ENCODE data around the gene EML2. TPM values are rescaled to one million over a fixed set of nuclear protein-coding genes. Genes with fewer than 3 reads are reported as not detected.

Gene EML2
- total and polyA plus RNA-seq, 2 of the 4 experiments (the other 2 are of a cell fraction): 11.8 to 25.3 TPM

DNA sequence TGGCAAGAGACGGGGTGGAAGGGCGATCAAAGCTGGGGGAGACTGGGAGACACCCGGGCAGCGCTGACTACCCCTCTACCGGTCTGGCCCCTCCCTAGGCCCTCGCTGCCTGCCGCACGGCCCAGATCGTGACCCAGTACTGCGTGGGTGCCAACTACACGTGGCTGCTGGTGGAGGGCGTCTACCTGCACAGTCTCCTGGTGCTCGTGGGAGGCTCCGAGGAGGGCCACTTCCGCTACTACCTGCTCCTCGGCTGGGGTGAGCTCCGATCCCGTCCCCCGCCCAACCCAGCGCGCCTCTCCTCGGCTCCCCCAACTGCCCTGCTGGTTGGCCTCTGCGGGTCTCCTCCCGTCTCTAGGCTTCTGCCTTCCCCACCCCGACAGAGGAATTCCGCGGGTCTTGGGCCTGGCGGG is 37.7 kb upstream of the EML2 start (continued):
- no peak for TF ChIP-seq NFE2L2 (IDR thresholded peaks at IDR 0.05; ENCODE audit: low read depth, low read length)
- no peak for TF ChIP-seq SMC3 (IDR thresholded peaks at IDR 0.05; ENCODE audit: low read depth, low read length)
- no peak for TF ChIP-seq MAFK (IDR thresholded peaks at IDR 0.05; ENCODE audit: low read depth, low read length)
- TF ChIP-seq CHD1 (IDR thresholded peaks at IDR 0.05; ENCODE audit: low read depth, low read length): no peak

DNA sequence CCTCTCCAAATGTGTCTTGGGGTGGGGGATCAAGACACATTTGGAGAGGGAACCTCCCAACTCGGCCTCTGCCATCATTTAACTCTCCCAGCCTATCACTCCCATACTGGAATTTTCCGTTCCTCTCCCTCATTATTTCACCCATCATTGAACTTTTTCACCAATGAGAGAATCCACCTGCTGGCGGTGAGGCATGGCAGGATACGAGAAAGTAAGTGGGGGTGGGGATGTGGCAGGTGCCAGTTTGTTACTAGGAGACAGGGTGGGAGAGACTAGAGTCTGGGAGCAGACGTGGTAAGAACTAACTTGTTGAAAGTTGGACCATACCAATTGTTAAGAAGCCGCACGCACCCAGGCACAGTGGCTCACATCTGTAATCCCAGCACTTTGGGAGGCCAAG is 35.7 kb upstream of the EML2 start:
- Histone ChIP-seq H2BK15ac (ENCODE audit: low read depth, low read length) (no peak overlapping the region), H3K4ac (ENCODE audit: low read depth, low read length) (no peak overlapping the region), H3K56ac (ENCODE audit: extremely low read depth, insufficient read depth, low read length) (no peak overlapping the region), H2AK5ac (ENCODE audit: low read depth, low read length) (no peak overlapping the region), H3K27ac (ENCODE audit: insufficient read depth, low read length) (no peak overlapping the region), H3K4me3 (ENCODE audit: insufficient read depth, low read depth, low read length) (no peak overlapping the region), H2BK5ac (ENCODE audit: low read depth, low read length, poor library complexity, severe bottlenecking) (no peak overlapping the region), H2BK120ac (ENCODE audit: low read depth, low read length) (no peak overlapping the region), H2BK20ac (ENCODE audit: low read depth, low read length) (no peak overlapping the region), H2AFZ (replicated peaks; ENCODE audit: low read length, poor library complexity) (no peak overlapping the region), H3K4me2 (ENCODE audit: low read depth, low read length) (no peak overlapping the region), H3K27me3 (ENCODE audit: control insufficient read depth, insufficient read depth, low read length) (peaks cover 18% of the 10 kb centered on the region), H3K79me1 (ENCODE audit: low read depth in 1 of 2, low read length in 2 of 2) (no peaks in the 10 kb centered on the region), H4K5ac (ENCODE audit: low read depth, low read length) (no peak overlapping the region), H3K4me1 (ENCODE audit: control insufficient read depth, insufficient read depth, low read length) (peaks cover 6% of the 10 kb centered on the region; the same call in 1 of the 2 replicates), H4K20me1 (ENCODE audit: insufficient read depth, low read length) (no peaks in the 10 kb centered on the region), H3K36me3 (ENCODE audit: control insufficient read depth, insufficient read depth, low read length) (no peaks in the 10 kb centered on the region), H4K91ac (ENCODE audit: insufficient read depth, low read depth, low read length) (no peak overlapping the region), H3K18ac (ENCODE audit: low read depth, low read length) (no peak overlapping the region), H3K9me1 (ENCODE audit: insufficient read depth, low read length) (no peaks in the 10 kb centered on the region), H2AK9ac (replicated peaks; ENCODE audit: low read depth, low read length, poor library complexity) (no peak overlapping the region), H4K8ac (ENCODE audit: low read depth in 2 of 2, low read length in 2 of 2) (no peak overlapping the region), H3K9ac (ENCODE audit: low read depth, low read length) (no peak overlapping the region), H3K23ac (ENCODE audit: low read depth, low read length) (no peak overlapping the region), H3K9me3 (ENCODE audit: control insufficient read depth, insufficient read depth, low read length) (no peaks in the 10 kb centered on the region), H3K14ac (replicated peaks; ENCODE audit: low read depth, low read length) (no peak overlapping the region)
- in situ Hi-C loops (cut with MboI; ENCODE audit: low sequenced_read_pairs): no loop called here
- dilution Hi-C loops (cut with HindIII; ENCODE audit: low sequenced_read_pairs, unreplicated experiment): no loop called here
- no peak for TF ChIP-seq SMC3 (IDR thresholded peaks at IDR 0.05; ENCODE audit: low read depth, low read length)
- no peak for TF ChIP-seq ELK1 (IDR thresholded peaks at IDR 0.05; ENCODE audit: borderline replicate concordance, low read depth, low read length)
- no peak for TF ChIP-seq MAZ (IDR thresholded peaks at IDR 0.05; ENCODE audit: borderline replicate concordance, low read depth, low read length)
- no peak for TF ChIP-seq NFE2L2 (IDR thresholded peaks at IDR 0.05; ENCODE audit: low read depth, low read length)
- TF ChIP-seq RCOR1 (IDR thresholded peaks at IDR 0.05; ENCODE audit: insufficient replicate concordance, low read length): no peak
- no peak for TF ChIP-seq RAD21 (IDR thresholded peaks at IDR 0.05; ENCODE audit: low read length)
- no peak for TF ChIP-seq MXI1 (IDR thresholded peaks at IDR 0.05; ENCODE audit: borderline replicate concordance, low read depth, low read length)
- no peak for TF ChIP-seq FOS (IDR thresholded peaks at IDR 0.05; ENCODE audit: low read depth, low read length)
- no peak for TF ChIP-seq BHLHE40 (IDR thresholded peaks at IDR 0.05; ENCODE audit: low read depth, low read length)
- TF ChIP-seq CEBPB (IDR thresholded peaks at IDR 0.05; ENCODE audit: low read depth, low read length): no peak
- no peak for TF ChIP-seq POLR2A (IDR thresholded peaks at IDR 0.05; ENCODE audit: low read depth, low read length)
- TF ChIP-seq CHD1 (IDR thresholded peaks at IDR 0.05; ENCODE audit: low read depth, low read length): no peak
- TF ChIP-seq, protein P1, sequence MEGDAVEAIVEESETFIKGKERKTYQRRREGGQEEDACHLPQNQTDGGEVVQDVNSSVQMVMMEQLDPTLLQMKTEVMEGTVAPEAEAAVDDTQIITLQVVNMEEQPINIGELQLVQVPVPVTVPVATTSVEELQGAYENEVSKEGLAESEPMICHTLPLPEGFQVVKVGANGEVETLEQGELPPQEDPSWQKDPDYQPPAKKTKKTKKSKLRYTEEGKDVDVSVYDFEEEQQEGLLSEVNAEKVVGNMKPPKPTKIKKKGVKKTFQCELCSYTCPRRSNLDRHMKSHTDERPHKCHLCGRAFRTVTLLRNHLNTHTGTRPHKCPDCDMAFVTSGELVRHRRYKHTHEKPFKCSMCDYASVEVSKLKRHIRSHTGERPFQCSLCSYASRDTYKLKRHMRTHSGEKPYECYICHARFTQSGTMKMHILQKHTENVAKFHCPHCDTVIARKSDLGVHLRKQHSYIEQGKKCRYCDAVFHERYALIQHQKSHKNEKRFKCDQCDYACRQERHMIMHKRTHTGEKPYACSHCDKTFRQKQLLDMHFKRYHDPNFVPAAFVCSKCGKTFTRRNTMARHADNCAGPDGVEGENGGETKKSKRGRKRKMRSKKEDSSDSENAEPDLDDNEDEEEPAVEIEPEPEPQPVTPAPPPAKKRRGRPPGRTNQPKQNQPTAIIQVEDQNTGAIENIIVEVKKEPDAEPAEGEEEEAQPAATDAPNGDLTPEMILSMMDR (conservative IDR thresholded peaks at IDR 0.05; ENCODE audit: low read depth, low read length): no peak
- TF ChIP-seq, protein P2, sequence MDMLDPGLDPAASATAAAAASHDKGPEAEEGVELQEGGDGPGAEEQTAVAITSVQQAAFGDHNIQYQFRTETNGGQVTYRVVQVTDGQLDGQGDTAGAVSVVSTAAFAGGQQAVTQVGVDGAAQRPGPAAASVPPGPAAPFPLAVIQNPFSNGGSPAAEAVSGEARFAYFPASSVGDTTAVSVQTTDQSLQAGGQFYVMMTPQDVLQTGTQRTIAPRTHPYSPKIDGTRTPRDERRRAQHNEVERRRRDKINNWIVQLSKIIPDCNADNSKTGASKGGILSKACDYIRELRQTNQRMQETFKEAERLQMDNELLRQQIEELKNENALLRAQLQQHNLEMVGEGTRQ (IDR thresholded peaks at IDR 0.05; ENCODE audit: low read depth, low read length): no peak
- WGBS, 2 experiments (ENCODE audit: extremely low coverage in 2 of 2, insufficient read length in 1 of 2): 14% methylated on average over 1 of the region's 7 CpGs; no CpG with 5 or more reads in 1 of the 2 experiments
- ChIA-PET POLR2A (ENCODE audit: unreplicated experiment) (no interaction called here), CTCF (no interaction called here)
- intact Hi-C loops (cut with micrococcal nuclease): no loop called here
- no peak for ATAC-seq (ENCODE audit: low read depth)
- DNase-seq: no peak
- no TSS peak for BruUV-seq (replicated peaks)
